IMR-90 (cell line): ENCODE measurements around the gene JADE3. TPM values are rescaled to one million over a fixed set of nuclear protein-coding genes. Genes with fewer than 3 reads are reported as not detected.

Source experiments
- ATAC-seq: fragments of 200-7000 bp; cut with Tn5 transposase; 2 replicates; pipeline ENCODE4 v1.9.1; 2020; ENCODE audit warnings: low read depth, mild to moderate bottlenecking, moderate library complexity
- BruUV-seq: library from RNA; stranded (reverse); fragments of 400-500 nt; replicated peaks from 2 replicates; lab custom pipeline; 2021; lab: Mats Ljungman, UMichigan
- CTCF ChIA-PET: fragments of 300-600 bp; formaldehyde crosslinking; extraction: SDS; loops from one replicate; lab custom pipeline; 2021; ENCODE audit warnings: antibody characterized with exemption; lab: Yijun Ruan, JAX
- POLR2A ChIA-PET: fragments of 300-600 bp; sonication (Branson Sonifier 250); formaldehyde crosslinking; loops from one replicate; lab custom pipeline; 2022; ENCODE audit warnings: antibody characterized with exemption; ENCODE audit not compliant: unreplicated experiment; lab: Charles Lee
- DNase-seq: peaks from one replicate; pipeline ENCODE4 v3.0.0; 2013
- H2AFZ ChIP-seq: replicated peaks from 2 replicates; pipeline ENCODE3; 2013; ENCODE audit warnings: low read length, mild to moderate bottlenecking; ENCODE audit not compliant: poor library complexity
- H2AK5ac ChIP-seq: 2 replicates; pipeline ENCODE4 v1.6.1; 2013; ENCODE audit warnings: low read depth, low read length, inconsistent platforms
- H2AK9ac ChIP-seq: replicated peaks from 2 replicates; pipeline ENCODE3; 2013; ENCODE audit warnings: mild to moderate bottlenecking, low read depth, low read length, moderate library complexity; ENCODE audit not compliant: poor library complexity
- H2BK120ac ChIP-seq: 2 replicates; pipeline ENCODE4 v1.6.1; 2013; ENCODE audit warnings: low read depth, low read length, inconsistent platforms
- H2BK15ac ChIP-seq: 3 replicates; pipeline ENCODE4 v1.6.1; 2013; ENCODE audit warnings: low read depth, low read length, inconsistent platforms
- H2BK20ac ChIP-seq: 2 replicates; pipeline ENCODE4 v1.6.1; 2013; ENCODE audit warnings: low read depth, mild to moderate bottlenecking, inconsistent platforms, low read length, moderate library complexity
- H2BK5ac ChIP-seq: 2 replicates; pipeline ENCODE4 v1.6.1; 2013; ENCODE audit warnings: mild to moderate bottlenecking, low read depth, low read length, inconsistent platforms; ENCODE audit not compliant: poor library complexity, severe bottlenecking
- H3K14ac ChIP-seq: replicated peaks from 2 replicates; pipeline ENCODE4 v1.6.1; 2013; ENCODE audit warnings: low read depth, low read length, inconsistent platforms
- H3K18ac ChIP-seq: 2 replicates; pipeline ENCODE4 v1.6.1; 2013; ENCODE audit warnings: low read depth, low read length, control low read depth
- H3K23ac ChIP-seq: 2 replicates; pipeline ENCODE4 v1.6.1; 2013; ENCODE audit warnings: low read depth, low read length, inconsistent platforms
- H3K27ac ChIP-seq: 2 replicates; pipeline ENCODE4 v1.5.1; 2013; ENCODE audit warnings: mild to moderate bottlenecking, control low read depth, low read length; ENCODE audit not compliant: insufficient read depth
- H3K27me3 ChIP-seq: 2 replicates; pipeline ENCODE4 v1.6.1; 2013; ENCODE audit warnings: low read length; ENCODE audit not compliant: control insufficient read depth, insufficient read depth
- H3K36me3 ChIP-seq: 2 replicates; pipeline ENCODE4 v1.6.1; 2013; ENCODE audit warnings: low read length, mixed read lengths; ENCODE audit not compliant: control insufficient read depth, insufficient read depth
- H3K4ac ChIP-seq: 2 replicates; pipeline ENCODE4 v1.6.1; 2013; ENCODE audit warnings: low read depth, low read length, inconsistent platforms
- H3K4me1 ChIP-seq: 2 replicates; pipeline ENCODE4 v1.6.1; 2013; ENCODE audit warnings: low read length, mixed read lengths; ENCODE audit not compliant: control insufficient read depth, insufficient read depth
- H3K4me2 ChIP-seq: 2 replicates; pipeline ENCODE4 v1.6.1; 2013; ENCODE audit warnings: low read depth, mild to moderate bottlenecking, control low read depth, low read length, moderate library complexity
- H3K4me3 ChIP-seq: 2 replicates; pipeline ENCODE4 v1.5.1; 2013; ENCODE audit warnings: low read depth, mild to moderate bottlenecking, control low read depth, low read length, moderate library complexity; ENCODE audit not compliant: insufficient read depth
- H3K56ac ChIP-seq: 2 replicates; pipeline ENCODE4 v1.6.1; 2013; ENCODE audit warnings: low read length, inconsistent platforms; ENCODE audit not compliant: insufficient read depth; ENCODE audit errors: extremely low read depth
- H3K79me1 ChIP-seq, 2 experiments: 2 replicates each; pipeline ENCODE4 v1.6.1; 2013; ENCODE audit warnings: low read length in 2 of 2, inconsistent platforms in 1 of 2, low read depth in 1 of 2
- H3K9ac ChIP-seq: 2 replicates; pipeline ENCODE4 v1.6.1; 2013; ENCODE audit warnings: low read depth, low read length, control low read depth
- H3K9me1 ChIP-seq: 2 replicates; pipeline ENCODE4 v1.6.1; 2013; ENCODE audit warnings: low read length, inconsistent platforms; ENCODE audit not compliant: insufficient read depth
- H3K9me3 ChIP-seq: 2 replicates; pipeline ENCODE4 v1.6.1; 2013; ENCODE audit warnings: low read length; ENCODE audit not compliant: control insufficient read depth, insufficient read depth
- H4K20me1 ChIP-seq: 2 replicates; pipeline ENCODE4 v1.6.1; 2013; ENCODE audit warnings: low read length, inconsistent platforms; ENCODE audit not compliant: insufficient read depth
- H4K5ac ChIP-seq: 2 replicates; pipeline ENCODE4 v1.6.1; 2013; ENCODE audit warnings: mild to moderate bottlenecking, low read depth, low read length, control low read depth
- H4K8ac ChIP-seq, 2 experiments: 2 replicates each; pipeline ENCODE4 v1.6.1; 2013; ENCODE audit warnings: low read depth in 2 of 2, low read length in 2 of 2, control low read depth in 1 of 2, inconsistent platforms in 1 of 2
- H4K91ac ChIP-seq: 2 replicates; pipeline ENCODE4 v1.6.1; 2013; ENCODE audit warnings: low read depth, low read length, inconsistent platforms; ENCODE audit not compliant: insufficient read depth
- BHLHE40 ChIP-seq: fragments of 150-350 bp; IDR thresholded peaks from 2 replicates; pipeline ENCODE4 v1.6.1; 2016; ENCODE audit warnings: mild to moderate bottlenecking, low read depth, low read length
- CEBPB ChIP-seq: IDR thresholded peaks from 2 replicates; pipeline ENCODE4 v1.6.1; 2012; ENCODE audit warnings: low read depth, low read length, improper control_type of control experiment
- MXI1 ChIP-seq: IDR thresholded peaks from 2 replicates; pipeline ENCODE4 v1.6.1; 2012; ENCODE audit warnings: low read depth, mild to moderate bottlenecking, low read length, moderate library complexity, borderline replicate concordance
- NFE2L2 ChIP-seq: fragments of 150-350 bp; IDR thresholded peaks from 2 replicates; pipeline ENCODE4 v1.6.1; 2016; ENCODE audit warnings: low read depth, mild to moderate bottlenecking, low read length
- WGBS, 2 experiments: methylation state at CpG; one replicate each; pipeline versions ENCODE4 v1.1.5 to v1.1.7; 2013; ENCODE audit warnings: missing lambda C conversion rate in 2 of 2; ENCODE audit not compliant: insufficient read length in 1 of 2; ENCODE audit errors: extremely low coverage in 2 of 2; 5-methylcytosine and 5-hydroxymethylcytosine counted together
- dilution Hi-C: fragments of 300-500 bp; cut with HindIII; formaldehyde crosslinking; loops from one replicate; pipeline ENCODE4 v1.14.3; 2018; ENCODE audit warnings: low sequenced_read_pairs; ENCODE audit not compliant: unreplicated experiment
- in situ Hi-C: fragments of 300-500 bp; cut with MboI; formaldehyde crosslinking; loops from 3 replicates; pipeline ENCODE4 v1.14.3; 2019; ENCODE audit warnings: low sequenced_read_pairs, inconsistent platforms, mixed read lengths
- intact Hi-C: fragments of 100-400 bp; cut with micrococcal nuclease; formaldehyde crosslinking; loops from 2 replicates; pipeline ENCODE4 v1.10.0; 2022
- polyA plus RNA-seq, 3 experiments: library from polyadenylated mRNA; depleted of rRNA; stranded (reverse); fragments of >200 nt; gene quantifications; 2 replicates each; pipeline ENCODE4 v1.2.3, GENCODE V29; 2012; ENCODE audit warnings: low replicate concordance in 1 of 3
- total RNA-seq: library from RNA; depleted of rRNA; stranded (reverse); fragments of >200 nt; gene quantifications from 2 replicates; pipeline ENCODE4 v1.2.3, GENCODE V29; 2012
- TF ChIP-seq, protein P1 (sequence below): conservative IDR thresholded peaks from 2 replicates; pipeline ENCODE4 v1.5.1; 2012; ENCODE audit warnings: mild to moderate bottlenecking, low read depth, low read length, improper control_type of control experiment

The JADE3 gene
- total and polyA plus RNA-seq, 2 of the 4 experiments (the other 2 are of a cell fraction) = 2.1 to 4.7 TPM

DNA sequence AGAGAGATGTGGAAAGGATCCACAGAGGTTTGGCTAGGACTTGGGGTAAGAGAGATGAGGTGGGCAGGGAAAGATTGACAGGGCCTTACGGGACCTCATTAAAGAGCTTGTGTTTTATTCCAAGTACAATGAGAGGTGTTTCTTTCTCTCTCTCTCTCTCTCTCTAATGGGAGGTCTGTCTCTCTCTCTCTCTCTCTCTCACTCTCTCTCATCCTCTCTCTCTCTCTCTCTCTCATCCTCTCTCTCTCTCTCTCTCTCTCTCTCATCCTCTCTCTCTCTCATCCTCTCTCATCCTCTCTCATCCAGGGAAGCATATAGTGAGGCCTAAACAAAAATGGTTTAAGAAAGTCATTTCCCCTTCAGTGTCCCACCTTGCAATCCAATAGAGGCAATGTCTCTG is 5.4 kb downstream of the JADE3 start:
- Histone ChIP-seq H4K91ac (no peak overlapping the region), H3K4me2 (no peak overlapping the region), H4K8ac (no peak overlapping the region), H3K4me3 (no peak overlapping the region), H3K4ac (no peak overlapping the region), H2AK9ac (no peak overlapping the region), H3K9ac (no peak overlapping the region), H3K14ac (no peak overlapping the region), H3K27me3 (peaks cover 6% of the 10 kb centered on the region; the same call in 1 of the 2 replicates), H2BK120ac (no peak overlapping the region), H2BK20ac (no peak overlapping the region), H2BK5ac (no peak overlapping the region), H3K23ac (no peak overlapping the region), H4K20me1 (peaks cover 19% of the 10 kb centered on the region), H3K9me3 (peaks cover 3% of the 10 kb centered on the region), H3K27ac (no peak overlapping the region), H3K79me1 (peaks cover 19 to 26% of the 10 kb centered on the region in 2 experiments; a peak in 3 of 4 replicates), H2BK15ac (no peak overlapping the region), H3K4me1 (no peaks in the 10 kb centered on the region), H3K18ac (no peak overlapping the region), H3K36me3 (no peaks in the 10 kb centered on the region), H2AFZ (no peak overlapping the region), H2AK5ac (no peak overlapping the region), H4K5ac (no peak overlapping the region), H3K56ac (no peak overlapping the region), H3K9me1 (no peaks in the 10 kb centered on the region)
- BruUV-seq = no TSS peak
- CTCF ChIA-PET = no interaction called here
- DNase-seq (no peak), ATAC-seq (no peak)
- dilution Hi-C loops = no loop called here
- TF ChIP-seq NFE2L2 = no peak
- no peak for TF ChIP-seq MXI1
- no peak for TF ChIP-seq CEBPB
- no peak for TF ChIP-seq BHLHE40
- TF ChIP-seq, protein P1, sequence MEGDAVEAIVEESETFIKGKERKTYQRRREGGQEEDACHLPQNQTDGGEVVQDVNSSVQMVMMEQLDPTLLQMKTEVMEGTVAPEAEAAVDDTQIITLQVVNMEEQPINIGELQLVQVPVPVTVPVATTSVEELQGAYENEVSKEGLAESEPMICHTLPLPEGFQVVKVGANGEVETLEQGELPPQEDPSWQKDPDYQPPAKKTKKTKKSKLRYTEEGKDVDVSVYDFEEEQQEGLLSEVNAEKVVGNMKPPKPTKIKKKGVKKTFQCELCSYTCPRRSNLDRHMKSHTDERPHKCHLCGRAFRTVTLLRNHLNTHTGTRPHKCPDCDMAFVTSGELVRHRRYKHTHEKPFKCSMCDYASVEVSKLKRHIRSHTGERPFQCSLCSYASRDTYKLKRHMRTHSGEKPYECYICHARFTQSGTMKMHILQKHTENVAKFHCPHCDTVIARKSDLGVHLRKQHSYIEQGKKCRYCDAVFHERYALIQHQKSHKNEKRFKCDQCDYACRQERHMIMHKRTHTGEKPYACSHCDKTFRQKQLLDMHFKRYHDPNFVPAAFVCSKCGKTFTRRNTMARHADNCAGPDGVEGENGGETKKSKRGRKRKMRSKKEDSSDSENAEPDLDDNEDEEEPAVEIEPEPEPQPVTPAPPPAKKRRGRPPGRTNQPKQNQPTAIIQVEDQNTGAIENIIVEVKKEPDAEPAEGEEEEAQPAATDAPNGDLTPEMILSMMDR = no peak
- POLR2A ChIA-PET = no interaction called here
- intact Hi-C loops = loop anchor here (10.0 kb wide), 1 partner anchor 163 kb away; the partner anchor contains the start of gene SLC9A7
- in situ Hi-C loops = no loop called here
- WGBS, 2 experiments = no CpG with 5 or more reads among the region's 1 CpG
